GM18909 (cell line): ENCODE data around the gene LUZP1.
"Not testable (repeated sequence)": the region's sequence is repeated elsewhere in the genome, so short reads cannot be mapped to it uniquely, and the experiment has no call there.

Experiments used
- ATAC-seq: cut with Tn5 transposase; IDR thresholded peaks from one replicate; pipeline ENCODE4 v1.9.1; 2021; ENCODE audit warnings: mild to moderate bottlenecking; ENCODE audit not compliant: unreplicated experiment, poor library complexity

The LUZP1 gene

GRCh38 chr1:23191199-23191598 lies 22.5 kb upstream of the LUZP1 start:
- ATAC-seq, result no peak

DNA sequence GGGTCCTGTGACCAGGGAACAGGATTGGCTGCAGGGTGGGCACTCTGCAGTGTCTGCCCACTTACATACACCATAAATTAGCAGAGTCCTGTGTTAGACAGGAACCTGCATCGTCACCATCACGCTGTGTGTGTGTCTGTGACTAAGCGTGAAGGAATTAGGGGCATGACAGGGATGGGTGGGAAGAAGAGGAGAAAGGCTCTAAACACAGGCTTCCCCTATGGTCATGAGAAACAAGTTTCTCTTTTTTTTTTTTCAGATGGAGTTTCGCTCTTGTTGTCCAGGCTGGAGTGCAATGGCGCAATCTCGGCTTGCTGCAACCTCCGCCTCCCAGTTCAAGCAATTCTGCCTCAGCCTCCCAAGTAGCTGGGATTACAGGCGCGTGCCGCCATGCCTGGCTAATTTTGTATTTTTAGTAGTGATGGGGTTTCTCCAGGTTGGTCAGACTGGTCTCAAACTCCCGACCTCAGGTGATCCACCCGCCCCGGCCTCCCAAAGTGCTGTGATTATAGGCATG lies 20.3 kb upstream of the LUZP1 start:
- ATAC-seq, result not testable (repeated sequence)

GRCh38 chr1:23188434-23188884 lies 19.8 kb upstream of the LUZP1 start:
- no peak for ATAC-seq

GRCh38 chr1:23187637-23188036 lies 19.0 kb upstream of the LUZP1 start:
- no peak for ATAC-seq

DNA sequence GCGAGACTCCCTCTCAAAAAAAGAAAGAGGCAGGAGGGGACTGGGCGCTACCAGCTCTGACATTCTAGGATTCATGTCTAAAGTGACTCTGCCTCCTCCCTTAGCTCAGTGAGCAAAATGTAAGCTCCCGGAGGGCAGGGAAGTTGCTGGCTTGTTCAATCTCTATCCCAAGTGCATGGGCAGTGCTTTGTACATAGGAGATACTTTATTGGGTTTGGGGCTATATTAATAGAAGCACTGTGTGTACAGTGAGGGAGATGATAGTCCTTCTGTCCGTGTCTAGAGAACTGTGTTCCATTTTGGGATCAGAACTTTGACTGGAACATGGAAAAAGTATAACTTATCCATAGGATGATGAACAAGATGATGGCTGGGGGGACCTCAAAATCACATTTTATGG lies 16.7 kb upstream of the LUZP1 start:
- no peak for ATAC-seq

DNA sequence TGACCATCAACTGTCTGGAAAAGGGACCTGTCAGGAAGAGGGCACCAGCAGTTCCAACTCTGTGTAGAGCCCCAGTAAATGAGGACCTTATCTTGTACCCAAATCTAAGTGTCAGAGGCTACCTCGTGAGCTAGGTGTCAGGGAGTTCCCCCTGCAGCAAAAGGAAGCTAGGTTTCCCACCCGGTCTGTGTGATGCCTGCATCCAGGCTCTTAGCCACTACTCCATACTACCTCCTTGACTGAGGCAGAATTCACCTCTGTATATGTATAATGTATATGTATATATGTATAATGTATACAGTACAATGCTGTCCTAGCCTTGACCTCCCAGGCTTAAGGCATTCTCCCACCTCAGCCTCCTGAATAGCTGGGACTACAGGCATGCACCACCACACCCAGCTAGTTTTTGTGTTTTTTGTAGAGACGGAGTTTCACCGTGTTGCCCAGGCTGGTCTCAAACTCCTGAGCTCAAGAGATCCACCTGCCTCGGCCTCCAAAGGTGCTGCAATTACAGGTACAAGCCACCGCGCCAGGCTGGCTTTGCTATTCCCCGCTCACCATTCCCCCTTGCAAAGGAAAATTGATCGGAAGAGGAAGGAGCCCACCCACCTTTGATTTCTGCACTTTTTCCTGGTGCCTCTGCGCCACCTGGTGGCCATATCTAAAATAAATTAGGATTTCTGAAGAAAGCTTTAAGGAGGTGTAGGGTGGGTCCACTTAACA lies 15.7 kb upstream of the LUZP1 start:
- ATAC-seq, result no peak

- ATAC-seq, result no peak
These were observed 11.2 kb upstream of the LUZP1 start for GRCh38 chr1:23179862-23180261.

DNA sequence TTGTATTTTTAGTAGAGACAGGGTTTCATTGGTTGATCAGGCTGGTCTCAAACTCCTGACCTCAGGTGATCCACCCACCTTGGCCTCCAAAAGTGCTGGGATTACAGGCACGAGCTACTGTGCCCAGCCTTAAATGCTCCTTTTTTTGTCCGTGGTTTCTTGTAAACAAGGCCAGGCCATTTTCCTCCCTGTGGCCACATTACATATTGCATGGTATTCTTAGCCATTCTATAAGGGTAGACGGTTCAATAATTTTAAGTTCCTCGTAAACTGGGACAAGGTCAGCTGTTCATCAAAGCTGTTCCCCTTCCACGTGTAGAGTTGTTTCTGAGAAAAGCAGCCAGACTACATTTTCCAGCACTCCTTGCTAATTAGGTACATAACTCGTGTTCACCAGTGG lies 10.3 kb upstream of the LUZP1 start:
- no peak for ATAC-seq

- no peak for ATAC-seq
These were observed 9.8 kb upstream of the LUZP1 start for GRCh38 chr1:23178414-23178813.

GRCh38 chr1:23177438-23178380 lies 9.1 kb upstream of the LUZP1 start:
- peak; percentile 75 for ATAC-seq

- ATAC-seq, result no peak
These were observed 8.4 kb upstream of the LUZP1 start for GRCh38 chr1:23177031-23177430.

DNA sequence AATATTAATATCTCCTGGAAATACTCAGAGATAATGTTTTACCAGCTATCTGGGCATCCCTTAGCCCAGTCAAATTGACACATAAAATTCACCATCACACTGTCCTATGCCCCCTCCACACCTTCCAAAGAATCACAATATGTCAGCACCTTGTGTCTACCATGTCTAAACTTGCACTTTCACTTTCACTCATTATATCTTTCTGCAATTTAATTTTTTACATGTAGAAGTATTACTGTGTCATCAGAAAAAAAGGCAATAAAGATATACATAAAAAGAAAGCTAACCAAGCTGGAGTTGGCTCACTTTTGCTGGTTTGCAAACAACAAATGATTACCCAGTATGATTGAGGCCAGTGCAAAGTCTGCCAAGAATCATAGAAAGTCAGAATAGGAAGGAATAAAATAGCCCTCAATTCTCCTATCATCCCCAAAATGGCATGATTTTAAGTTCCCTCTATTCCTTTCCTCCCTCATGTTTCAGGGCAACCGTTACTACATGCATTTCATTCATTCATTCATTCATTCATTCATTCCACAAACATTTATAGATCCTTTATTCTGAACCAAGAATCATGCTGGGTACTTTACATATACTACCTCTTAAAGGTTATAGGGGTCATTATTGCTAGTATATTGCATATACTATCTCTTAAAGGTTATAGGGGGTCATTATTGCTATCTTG lies 5.9 kb upstream of the LUZP1 start:
- ATAC-seq, result no peak

- ATAC-seq, result no peak
These were observed 2.6 kb upstream of the LUZP1 start for GRCh38 chr1:23171181-23171755.

DNA sequence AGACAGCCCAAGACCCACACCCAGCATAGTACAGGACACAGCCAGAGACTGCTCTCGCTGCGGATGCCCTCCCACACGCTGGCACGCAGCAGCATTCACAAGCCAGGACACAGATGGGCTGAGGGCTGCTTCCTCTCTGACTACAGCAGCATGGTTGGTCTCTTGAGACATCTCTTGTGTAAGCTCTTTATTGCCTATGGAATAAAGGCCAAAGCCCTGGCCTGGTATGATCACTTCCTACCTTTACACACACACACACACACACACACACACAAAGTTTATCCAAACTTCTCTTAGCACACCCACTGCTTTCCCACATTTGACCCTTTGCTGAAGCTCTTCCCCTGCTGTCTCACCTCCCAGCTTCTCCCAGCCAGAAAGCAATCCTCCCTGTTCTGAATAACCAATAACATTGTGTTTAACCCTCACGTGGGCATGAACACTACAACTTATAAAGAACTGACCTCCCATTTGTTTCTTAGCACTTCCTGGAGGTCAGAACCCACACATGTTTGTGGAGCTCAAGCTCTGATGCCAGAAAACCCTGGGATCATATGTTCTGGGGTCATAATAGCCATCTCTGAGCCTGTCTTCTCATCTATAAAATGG lies 1.2 kb upstream of the LUZP1 start:
- no peak for ATAC-seq

- no peak for ATAC-seq
These were observed 529 bp upstream of the LUZP1 start for GRCh38 chr1:23169195-23169575.

- no peak for ATAC-seq
These were observed 594 bp downstream of the LUZP1 start for GRCh38 chr1:23168079-23168444.

DNA sequence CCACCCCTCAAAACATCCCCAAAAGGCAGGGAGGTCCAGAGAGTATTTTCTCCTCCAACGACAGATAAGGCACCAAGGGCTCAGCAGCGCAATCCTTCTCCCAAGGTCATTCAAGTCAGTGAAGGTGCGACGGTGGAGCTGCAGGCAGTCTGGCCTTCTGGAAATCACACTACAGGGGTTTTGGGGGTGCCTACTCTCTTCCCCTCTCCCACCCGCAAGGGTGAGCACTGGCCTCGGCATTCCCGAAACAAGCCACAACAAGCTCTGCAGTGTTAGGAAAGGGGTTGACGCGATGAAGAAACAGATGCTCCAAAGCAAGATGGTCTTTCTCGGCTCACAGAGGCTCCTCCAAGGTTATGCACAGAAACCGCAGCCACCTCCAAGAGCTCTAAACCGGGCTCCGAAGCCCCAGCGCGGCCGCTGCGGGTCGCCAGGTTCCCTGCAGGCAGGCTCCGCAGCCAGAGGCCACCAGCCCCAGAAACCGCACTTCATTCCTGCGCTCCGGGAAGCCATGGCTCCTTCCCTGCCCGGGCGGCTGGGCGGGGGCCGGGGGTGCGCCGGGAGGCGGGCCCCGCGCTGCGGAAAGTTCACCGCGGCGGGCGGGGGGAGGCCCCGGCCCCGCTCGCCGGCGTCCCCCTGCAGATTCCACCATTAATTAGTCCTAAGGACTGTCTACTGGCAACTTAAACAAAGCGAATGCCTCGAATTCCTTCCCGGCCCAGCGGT lies 1.1 kb downstream of the LUZP1 start:
- no peak for ATAC-seq

GRCh38 chr1:23166854-23167253 lies 1.8 kb downstream of the LUZP1 start:
- ATAC-seq, result no peak

- ATAC-seq, result no peak
These were observed 5.3 kb downstream of the LUZP1 start for GRCh38 chr1:23163395-23163794.
